Stomach (tissue), 19 donors: ENCODE data around the gene KRT1. TPM values are rescaled to one million over a fixed set of nuclear protein-coding genes. Genes with fewer than 3 reads are reported as not detected.

Experiments used
- DNase-seq, 2 donors: peaks; one replicate each; pipeline versions ENCODE4 v3.0.0 to v3.0.0-alpha.2; 2013 to 2019
- H3K27ac ChIP-seq, 5 donors: fragments of 200-600 bp in 4 of 5; sonication (generic) in 4 of 5; one replicate each; pipeline ENCODE4 v1.5.1; 2013 to 2019; ENCODE audit warnings: mild to moderate bottlenecking in 1 of 5, moderate library complexity in 1 of 5
- H3K27me3 ChIP-seq, 3 donors: fragments of 200-600 bp; sonication (generic); one replicate each; pipeline ENCODE4 v1.5.1; 2017 to 2019; ENCODE audit warnings: mixed run types in 1 of 3
- H3K36me3 ChIP-seq, 4 donors: fragments of 200-600 bp; sonication (generic); 1 replicate in 3 of 4; 2 replicates in 1 of 4; pipeline ENCODE4 v1.5.1; 2016 to 2019
- H3K4me1 ChIP-seq, 4 donors: fragments of 200-600 bp; sonication (generic); one replicate each; pipeline ENCODE4 v1.5.1; 2016 to 2019
- H3K4me3 ChIP-seq, 4 donors: fragments of 200-600 bp; sonication (generic) in 3 of 4; one replicate each; pipeline ENCODE4 v1.5.1; 2016 to 2019; ENCODE audit warnings: mild to moderate bottlenecking in 1 of 4
- H3K9me3 ChIP-seq, 4 donors: fragments of 200-600 bp; sonication (generic); one replicate each; pipeline ENCODE4 v1.5.1; 2016 to 2019
- EP300 ChIP-seq: sonication (generic); formaldehyde crosslinking; IDR thresholded peaks from one replicate; pipeline ENCODE4 v1.6.1; 2017; ENCODE audit warnings: antibody characterized with exemption
- POLR2A ChIP-seq, 4 donors: fragments of 450-650 bp; IDR thresholded peaks; one replicate each; pipeline ENCODE4 v1.6.1; 2016; ENCODE audit warnings: antibody characterized with exemption in 4 of 4, control low read depth in 2 of 4, mild to moderate bottlenecking in 1 of 4, moderate library complexity in 1 of 4
- POLR2AphosphoS5 ChIP-seq, 3 donors: sonication (generic); formaldehyde crosslinking; IDR thresholded peaks; one replicate each; pipeline ENCODE4 v1.6.1; 2016; ENCODE audit warnings: antibody characterized with exemption in 3 of 3
- WGBS, 5 donors: extraction: QIAGEN DNeasy Blood & Tissue Kit in 3 of 5; methylation state at CpG; one replicate each; pipeline versions ENCODE4 v1.1.5 to v1.1.7; 2013 to 2018; 5-methylcytosine and 5-hydroxymethylcytosine counted together
- intact Hi-C: fragments of 100-400 bp; cut with DNase I; formaldehyde crosslinking; loops from one replicate; pipeline ENCODE4 v1.15.1; 2023; ENCODE audit warnings: low total_unique reads
- long read RNA-seq, 10 donors: transcript quantifications; one replicate each; lab custom pipeline, GENCODE V29; 2026
- polyA plus RNA-seq, 3 donors: library from polyadenylated mRNA; stranded (reverse); fragments of 200-250 nt; gene quantifications; one replicate each; pipeline ENCODE4 v1.2.3, GENCODE V29; 2013
- total RNA-seq, 5 donors: library from RNA; depleted of rRNA; stranded (reverse); fragments of >200 nt; gene quantifications; one replicate each; pipeline versions ENCODE4 v1.1.0 to v1.2.3, GENCODE V29; 2014 to 2016
- TF ChIP-seq, protein P1 (sequence below), 7 experiments: fragments of 450-650 bp in 4 of 7; fragments of 200-600 bp in 3 of 7; sonication (generic) in 3 of 7; IDR thresholded peaks; one replicate each; pipeline ENCODE4 v1.5.1; 2016 to 2019; ENCODE audit warnings: antibody characterized with exemption in 7 of 7, control low read depth in 2 of 7, mild to moderate bottlenecking in 1 of 7
- donor health status: healthy with polysubstance abuse.
- donor health status: Bipolar disorder and iron deficiency.
- donor health status: healthy.

KRT1 gene
- total RNA-seq (10 to 100 TPM in 1 of 5 donors, 1 to 10 TPM in 1, under 1 TPM in 1, not detected in 2; 0.37 to 27.8 (median 7.6) TPM), polyA plus RNA-seq (not detected)
- long read RNA-seq, donor 1, result 0 reads
- long read RNA-seq, donor 2, result 0 reads
- long read RNA-seq, donor 3, result 0 reads
- long read RNA-seq, donor 4, result 0 reads
- long read RNA-seq, donor 5, result 0 reads
- long read RNA-seq, donor 6, result 0 reads
- long read RNA-seq, donor 7, result 0 reads
- long read RNA-seq, donor 8, result 0 reads
- long read RNA-seq, donor 9, result 0 reads
- long read RNA-seq, donor 10, result 0 reads

DNA sequence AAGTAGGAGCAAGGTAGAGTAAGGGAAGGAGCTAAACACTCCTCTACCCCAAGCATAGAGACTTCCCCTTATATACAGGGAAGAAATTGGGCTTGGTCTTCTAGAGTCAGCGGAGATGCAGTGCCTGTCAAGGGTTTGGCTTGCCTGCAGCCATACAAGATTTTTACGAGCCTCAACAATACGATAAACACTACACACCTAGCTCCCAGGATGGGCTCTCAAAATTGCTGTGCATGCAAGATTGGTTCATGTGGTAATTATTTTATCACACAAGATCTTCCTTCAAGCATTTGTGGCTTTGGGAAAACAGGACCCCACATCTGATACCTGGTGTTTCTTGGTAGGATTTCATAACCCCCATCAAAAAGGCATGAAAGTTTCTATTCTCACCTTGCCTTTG, at the start of gene KRT1:
TSS of gene KRT1 (minus strand) at position 45 of the 400 bp plus-strand sequence. CDS start 59 bp downstream, outside the sequence.
- H3K9me3 ChIP-seq, result no peaks in the 10 kb centered on the region
- WGBS, 5 donors, result 87 to 98% (median 95%) methylated on average over 3 of the region's 3 CpGs
- intact Hi-C loops, result no loop called here
- no peaks in the 10 kb centered on the region for H3K4me1 ChIP-seq
- no peak for DNase-seq
- TF ChIP-seq POLR2AphosphoS5 (IDR thresholded peaks at IDR 0.05) (no peak), EP300 (no peak), POLR2A (IDR thresholded peaks at IDR 0.05) (no peak)
- TF ChIP-seq, protein P1, sequence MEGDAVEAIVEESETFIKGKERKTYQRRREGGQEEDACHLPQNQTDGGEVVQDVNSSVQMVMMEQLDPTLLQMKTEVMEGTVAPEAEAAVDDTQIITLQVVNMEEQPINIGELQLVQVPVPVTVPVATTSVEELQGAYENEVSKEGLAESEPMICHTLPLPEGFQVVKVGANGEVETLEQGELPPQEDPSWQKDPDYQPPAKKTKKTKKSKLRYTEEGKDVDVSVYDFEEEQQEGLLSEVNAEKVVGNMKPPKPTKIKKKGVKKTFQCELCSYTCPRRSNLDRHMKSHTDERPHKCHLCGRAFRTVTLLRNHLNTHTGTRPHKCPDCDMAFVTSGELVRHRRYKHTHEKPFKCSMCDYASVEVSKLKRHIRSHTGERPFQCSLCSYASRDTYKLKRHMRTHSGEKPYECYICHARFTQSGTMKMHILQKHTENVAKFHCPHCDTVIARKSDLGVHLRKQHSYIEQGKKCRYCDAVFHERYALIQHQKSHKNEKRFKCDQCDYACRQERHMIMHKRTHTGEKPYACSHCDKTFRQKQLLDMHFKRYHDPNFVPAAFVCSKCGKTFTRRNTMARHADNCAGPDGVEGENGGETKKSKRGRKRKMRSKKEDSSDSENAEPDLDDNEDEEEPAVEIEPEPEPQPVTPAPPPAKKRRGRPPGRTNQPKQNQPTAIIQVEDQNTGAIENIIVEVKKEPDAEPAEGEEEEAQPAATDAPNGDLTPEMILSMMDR (IDR thresholded peaks at IDR 0.05), result no peak
- no peak within 1 kb of the TSS for H3K27ac ChIP-seq
- peaks cover 0 to 30% (median under 1%) of the 10 kb centered on the region in 3 donors for H3K27me3 ChIP-seq
- no peak within 1 kb of the TSS for H3K4me3 ChIP-seq
- no peaks in the 10 kb centered on the region for H3K36me3 ChIP-seq

DNA sequence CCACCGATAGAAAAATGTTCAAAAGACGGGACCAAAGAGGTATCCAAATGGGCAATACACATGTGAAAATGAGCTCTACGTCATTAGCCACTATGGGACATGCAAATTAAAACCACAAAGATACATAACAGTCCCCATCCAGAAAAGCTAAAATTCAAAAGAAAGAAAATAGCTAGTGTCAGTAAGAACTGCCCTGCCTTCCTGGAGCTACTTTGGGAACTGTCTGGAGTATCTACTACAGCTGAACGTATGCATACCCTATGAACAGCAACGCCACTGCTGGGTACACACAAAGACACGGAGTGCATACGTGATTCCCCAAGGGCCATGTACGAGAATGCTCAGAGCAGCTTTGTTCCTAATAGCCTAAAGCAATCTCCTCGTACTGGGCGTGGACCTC, 48.9 kb upstream of the KRT1 start:
- WGBS, 5 donors, result 74 to 85% (median 81%) methylated on average over 9 to 10 of the region's 10 CpGs
- Histone ChIP-seq H3K4me1 (no peaks in the 10 kb centered on the region), H3K4me3 (no peak overlapping the region), H3K27ac (no peak overlapping the region), H3K27me3 (peaks cover 0 to 52% (median 3%) of the 10 kb centered on the region in 3 donors), H3K36me3 (no peaks in the 10 kb centered on the region), H3K9me3 (no peaks in the 10 kb centered on the region)
- no peak for TF ChIP-seq EP300
- TF ChIP-seq POLR2A (IDR thresholded peaks at IDR 0.05), result no peak
- TF ChIP-seq POLR2AphosphoS5 (IDR thresholded peaks at IDR 0.05), result no peak
- TF ChIP-seq, protein P1 (IDR thresholded peaks at IDR 0.05), result no peak
- no peak for DNase-seq
- intact Hi-C loops, result no loop called here

DNA sequence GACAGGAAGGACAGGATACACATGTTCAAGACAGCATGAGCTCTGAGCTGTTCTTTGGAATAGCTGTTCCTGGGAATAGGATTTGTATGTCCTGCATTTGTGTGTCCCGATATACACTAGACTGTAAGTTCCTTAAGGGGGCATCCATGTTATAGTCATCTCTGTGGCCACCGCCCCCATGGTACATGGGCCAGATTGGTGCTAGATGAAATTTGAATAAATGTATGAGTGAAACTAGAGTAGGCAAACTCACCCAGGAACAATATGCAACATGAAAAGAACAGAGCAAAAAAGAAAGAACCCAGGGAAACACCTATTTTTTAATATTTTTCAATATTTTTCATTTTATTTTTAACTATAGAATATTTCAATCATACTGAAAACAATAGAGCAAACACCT, 48.2 kb upstream of the KRT1 start:
- DNase-seq, result no peak
- intact Hi-C loops, result no loop called here
- no peak overlapping the region for H3K27ac ChIP-seq
- no peak overlapping the region for H3K4me3 ChIP-seq
- TF ChIP-seq, protein P1 (IDR thresholded peaks at IDR 0.05), result no peak
- TF ChIP-seq EP300 (no peak), POLR2AphosphoS5 (IDR thresholded peaks at IDR 0.05) (no peak), POLR2A (IDR thresholded peaks at IDR 0.05) (no peak)
- no peaks in the 10 kb centered on the region for H3K9me3 ChIP-seq
- 80 to 98% (median 92%) methylated on average over 2 of the region's 2 CpGs for WGBS, 5 donors
- no peaks in the 10 kb centered on the region for H3K36me3 ChIP-seq
- H3K4me1 ChIP-seq, result no peaks in the 10 kb centered on the region
- peaks cover 0 to 52% (median 3%) of the 10 kb centered on the region in 3 donors for H3K27me3 ChIP-seq

DNA sequence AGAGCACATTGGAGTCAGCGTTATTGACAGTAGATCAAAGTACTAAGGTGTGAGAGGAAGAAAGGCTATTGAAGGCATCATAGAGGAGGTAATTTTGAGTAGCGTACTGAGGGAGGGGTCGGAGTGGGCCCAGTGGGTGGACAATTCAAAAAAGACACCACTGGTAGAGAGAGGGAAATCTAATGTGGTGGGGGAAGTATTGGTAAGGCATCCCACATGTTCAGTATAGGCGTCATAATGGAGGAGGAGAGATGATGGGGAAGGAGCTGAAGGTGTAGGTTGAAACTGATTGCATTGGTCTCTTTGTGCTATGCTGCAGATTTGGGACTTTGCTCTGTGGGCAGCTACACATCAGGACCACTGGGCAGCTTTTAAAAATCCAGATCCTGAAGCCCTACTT, 46.8 kb upstream of the KRT1 start:
- DNase-seq, result no peak
- no peaks in the 10 kb centered on the region for H3K9me3 ChIP-seq
- TF ChIP-seq POLR2AphosphoS5 (IDR thresholded peaks at IDR 0.05) (no peak), EP300 (no peak), POLR2A (IDR thresholded peaks at IDR 0.05) (no peak)
- TF ChIP-seq, protein P1 (IDR thresholded peaks at IDR 0.05), result no peak
- 70 to 81% (median 77%) methylated on average over 4 of the region's 4 CpGs for WGBS, 5 donors
- no peak overlapping the region for H3K27ac ChIP-seq
- H3K27me3 ChIP-seq, result peaks cover 0 to 49% (median 0%) of the 10 kb centered on the region in 3 donors
- H3K36me3 ChIP-seq, result no peaks in the 10 kb centered on the region
- H3K4me3 ChIP-seq, result no peak overlapping the region
- H3K4me1 ChIP-seq, result no peaks in the 10 kb centered on the region
- intact Hi-C loops, result no loop called here
